Occipital lobe (tissue), 2 donors: ENCODE data around the gene SYK. TPM values are rescaled to one million over a fixed set of nuclear protein-coding genes. Genes with fewer than 3 reads are reported as not detected.
"Not testable (repeated sequence)": the region's sequence is repeated elsewhere in the genome, so short reads cannot be mapped to it uniquely, and the experiment has no call there.

Experiments used
- DNase-seq: peaks from one replicate; lab custom pipeline; 2025; lab: John Stamatoyannopoulos, UW
- total RNA-seq: library from RNA; depleted of rRNA; stranded (reverse); fragments of >200 nt; gene quantifications from one replicate; pipeline ENCODE4 v1.2.3, GENCODE V29; 2014

SYK gene
- total RNA-seq, 1 donor from 2014 or later: 1.9 TPM

DNA sequence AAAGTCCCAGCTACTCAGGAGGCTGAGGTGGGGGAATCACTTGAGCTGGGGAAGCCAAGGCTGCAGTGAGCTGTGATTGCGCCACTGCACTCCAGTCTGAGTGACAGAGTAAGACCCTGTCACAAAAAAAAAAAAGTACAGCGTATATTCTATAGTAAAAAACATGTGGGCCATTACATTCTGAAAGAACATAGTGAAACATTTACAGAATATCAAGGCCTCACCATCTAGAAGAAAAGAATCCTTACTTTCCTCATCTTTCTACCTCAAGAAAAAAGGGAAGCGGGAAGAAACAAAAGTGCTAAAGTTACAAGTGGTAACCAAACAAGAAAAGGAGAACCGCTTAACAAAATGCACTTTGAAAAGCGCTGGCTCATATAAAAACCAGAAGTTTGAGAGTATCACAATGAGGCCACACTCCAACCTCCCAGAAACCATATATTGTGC lies 5.7 kb upstream of the SYK start:
- no peak for DNase-seq

DNA sequence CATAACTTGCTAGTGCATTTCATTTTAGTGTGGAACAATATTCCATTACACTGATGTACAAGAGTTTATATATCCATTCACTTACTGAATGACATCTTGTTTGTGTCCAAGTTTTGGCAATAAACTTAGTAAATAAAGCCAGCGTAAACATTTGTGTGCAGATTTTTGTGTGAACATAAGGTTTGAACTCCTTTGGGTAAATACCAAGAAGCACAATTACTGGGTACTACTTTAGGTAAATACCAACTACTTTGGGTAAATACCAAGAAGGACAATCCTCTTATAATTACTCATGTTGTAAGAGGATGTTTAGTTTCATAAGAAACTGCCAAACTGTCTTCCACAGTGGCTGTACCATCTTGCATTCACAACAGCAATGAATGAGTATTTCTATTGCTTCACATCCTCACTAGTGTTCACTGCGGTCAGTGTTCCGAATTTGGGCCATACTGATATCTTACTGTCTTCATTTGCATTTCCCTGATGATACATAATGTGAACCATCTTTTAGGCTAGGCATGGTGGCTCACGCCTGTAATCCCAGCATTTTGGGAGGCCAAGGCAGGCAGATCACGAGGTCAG lies 2.3 kb upstream of the SYK start:
- DNase-seq: no peak

DNA sequence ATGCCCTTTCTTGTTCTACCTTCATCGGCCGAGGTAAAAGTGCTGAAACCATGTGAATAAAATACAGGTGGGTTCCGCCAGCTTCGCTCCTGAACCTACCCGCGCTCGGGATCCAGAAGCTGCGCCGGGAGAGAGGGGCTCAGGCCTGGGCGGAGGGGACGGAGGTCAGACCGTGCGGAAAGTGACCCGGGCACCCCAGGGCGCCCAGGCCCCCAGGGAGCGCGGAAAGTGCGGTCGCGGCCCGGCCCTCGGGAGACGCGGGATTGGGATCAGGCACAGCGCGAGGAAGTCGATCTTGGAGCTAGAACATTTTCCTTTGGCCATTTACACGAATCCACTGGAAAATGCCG lies 329 bp downstream of the SYK start:
- DNase-seq: no peak

DNA sequence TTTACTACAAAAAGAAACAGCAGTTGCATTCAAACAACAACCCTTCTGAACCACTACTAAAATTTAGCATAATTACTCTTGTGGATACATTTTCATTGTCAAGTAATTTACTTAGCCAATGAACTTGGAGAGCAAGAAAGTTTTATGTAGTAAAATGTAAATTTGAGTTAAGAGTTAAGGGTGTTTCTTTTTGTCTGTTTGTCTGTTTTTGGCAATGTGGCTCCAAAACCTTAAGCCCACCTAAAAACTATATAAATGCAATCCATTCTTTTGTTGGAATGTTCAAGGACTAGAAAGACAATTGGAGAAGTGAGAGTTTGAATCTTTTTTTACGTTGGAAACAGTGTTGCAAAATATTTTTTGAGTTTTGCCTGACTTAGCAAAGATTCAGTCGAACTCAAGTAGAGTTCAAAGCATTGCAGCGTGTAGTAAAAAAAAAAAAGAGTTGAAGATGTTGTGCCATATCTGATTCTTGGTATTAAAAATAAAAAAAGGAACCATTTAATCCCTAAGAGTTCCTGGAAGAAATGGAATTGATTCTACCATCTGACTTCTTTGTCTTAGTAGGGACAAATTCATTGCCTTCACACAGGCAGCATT lies 867 bp downstream of the SYK start:
- no peak for DNase-seq

DNA sequence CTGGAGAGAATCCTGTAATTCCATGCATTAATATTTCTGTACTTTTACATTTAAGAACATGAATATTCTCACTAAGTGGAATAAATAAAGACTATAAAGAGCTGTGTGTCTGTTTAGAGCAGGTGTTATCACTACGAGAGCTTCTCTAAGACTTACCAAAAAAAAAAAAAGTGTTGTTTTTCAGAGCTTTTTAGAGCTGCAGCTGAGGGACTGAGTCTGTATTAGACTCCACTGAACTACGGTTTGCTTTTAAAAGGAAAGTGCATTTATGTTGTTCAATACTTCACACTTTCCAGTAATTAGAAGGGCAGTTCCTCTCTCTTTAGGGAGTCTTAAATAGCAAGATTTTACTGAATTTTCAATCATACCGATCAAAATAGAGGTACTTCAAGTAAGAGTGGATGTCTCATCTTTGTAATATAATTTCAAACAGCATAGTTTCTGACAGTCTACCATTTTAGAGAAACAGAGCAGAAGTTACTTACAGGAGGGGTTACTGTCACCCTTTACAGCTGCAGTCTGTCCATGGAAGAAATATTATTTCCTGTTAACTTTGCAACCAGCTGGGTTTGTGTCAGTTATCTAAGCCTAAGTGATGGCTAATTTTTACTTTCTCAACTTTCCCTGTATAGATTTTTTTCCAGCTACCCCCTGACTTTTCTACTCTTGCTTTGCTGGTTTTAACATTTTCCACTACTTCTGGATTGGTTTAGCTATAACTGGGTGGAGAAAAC lies 2.4 kb downstream of the SYK start:
- no peak for DNase-seq

DNA sequence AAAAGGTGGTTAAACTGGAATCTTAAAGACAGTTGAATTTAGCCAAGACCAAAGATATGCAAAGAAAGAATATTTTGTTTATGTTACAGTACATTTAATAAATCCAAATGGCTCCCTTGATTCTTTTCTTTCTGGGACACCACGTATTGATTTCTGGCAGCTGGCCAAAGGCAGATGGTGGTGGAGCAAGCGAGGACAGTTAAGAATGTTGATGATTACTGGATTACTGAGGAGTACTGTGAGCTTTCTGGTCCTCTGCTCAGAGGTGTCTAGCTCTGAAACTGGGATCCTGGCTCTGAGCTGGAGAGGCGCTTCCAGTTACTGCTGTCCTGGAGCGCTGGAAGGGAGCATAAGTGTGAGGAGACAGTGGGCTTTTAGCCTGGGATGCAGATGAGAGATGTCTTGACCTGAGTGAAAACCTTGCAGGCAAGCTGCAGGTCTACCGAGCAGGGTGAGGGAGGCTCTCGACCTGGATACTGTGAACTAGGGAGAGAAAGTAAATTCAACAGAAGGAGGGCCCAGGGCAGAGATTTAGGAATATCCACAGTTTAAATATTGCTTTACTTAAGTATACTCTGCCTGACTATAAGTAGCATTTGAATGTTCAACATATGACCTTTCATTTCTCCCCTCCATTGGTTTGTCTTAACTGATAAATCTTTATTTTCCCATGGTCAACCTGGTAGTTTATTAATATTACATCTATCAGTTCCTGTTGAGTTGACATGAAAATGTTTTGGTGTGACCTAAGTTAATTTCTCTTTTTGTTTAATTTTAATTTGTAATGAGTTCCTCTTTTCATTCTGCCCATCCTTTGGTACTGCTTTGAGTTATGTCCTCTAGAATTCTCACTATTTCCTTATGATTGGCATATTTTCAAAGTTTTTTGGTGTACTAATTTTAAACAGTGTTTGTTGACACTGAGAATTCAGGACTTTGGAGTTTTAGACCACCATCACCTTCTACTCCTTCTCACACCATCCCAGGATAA lies 3.7 kb downstream of the SYK start:
- DNase-seq: no peak

DNA sequence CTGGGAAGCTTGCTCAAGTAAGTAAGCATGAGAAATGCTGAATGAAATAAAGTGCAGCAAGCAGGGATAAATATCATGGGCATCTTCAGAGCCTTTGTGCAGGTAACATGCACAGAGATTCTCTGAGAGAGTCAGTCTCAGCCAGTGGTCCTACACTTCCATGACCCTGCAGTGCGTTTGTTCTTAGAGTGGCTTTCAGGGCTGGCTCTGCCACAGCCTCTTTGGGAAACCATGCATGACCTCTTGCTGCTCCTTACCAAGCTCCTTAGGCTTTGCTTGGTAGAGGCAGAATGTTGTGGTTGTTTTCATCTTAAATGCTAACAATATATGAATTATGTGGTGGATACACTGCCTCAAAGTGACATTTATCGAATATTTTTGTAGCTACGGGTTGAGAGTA lies 5.4 kb downstream of the SYK start:
- DNase-seq: no peak

DNA sequence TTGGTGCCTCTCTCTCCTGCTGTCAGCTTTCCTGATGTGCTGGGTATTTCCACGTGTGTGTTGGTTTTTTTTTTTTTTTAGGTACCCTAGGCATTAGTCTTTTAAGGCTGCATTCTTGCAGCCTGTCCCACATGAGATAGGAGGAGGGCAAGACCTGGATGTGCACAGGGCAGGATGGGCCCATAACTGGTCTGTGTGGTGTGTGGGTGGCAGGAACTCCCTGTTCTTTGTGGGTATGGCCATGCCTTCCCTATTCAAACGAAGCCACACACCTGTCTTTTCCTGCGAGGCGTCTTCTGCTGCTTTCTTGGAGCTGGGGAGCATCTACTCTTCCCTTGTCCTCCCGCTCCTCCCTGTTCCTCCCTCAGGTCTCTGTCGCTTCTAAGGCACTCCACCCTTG lies 6.8 kb downstream of the SYK start:
- no peak for DNase-seq

DNA sequence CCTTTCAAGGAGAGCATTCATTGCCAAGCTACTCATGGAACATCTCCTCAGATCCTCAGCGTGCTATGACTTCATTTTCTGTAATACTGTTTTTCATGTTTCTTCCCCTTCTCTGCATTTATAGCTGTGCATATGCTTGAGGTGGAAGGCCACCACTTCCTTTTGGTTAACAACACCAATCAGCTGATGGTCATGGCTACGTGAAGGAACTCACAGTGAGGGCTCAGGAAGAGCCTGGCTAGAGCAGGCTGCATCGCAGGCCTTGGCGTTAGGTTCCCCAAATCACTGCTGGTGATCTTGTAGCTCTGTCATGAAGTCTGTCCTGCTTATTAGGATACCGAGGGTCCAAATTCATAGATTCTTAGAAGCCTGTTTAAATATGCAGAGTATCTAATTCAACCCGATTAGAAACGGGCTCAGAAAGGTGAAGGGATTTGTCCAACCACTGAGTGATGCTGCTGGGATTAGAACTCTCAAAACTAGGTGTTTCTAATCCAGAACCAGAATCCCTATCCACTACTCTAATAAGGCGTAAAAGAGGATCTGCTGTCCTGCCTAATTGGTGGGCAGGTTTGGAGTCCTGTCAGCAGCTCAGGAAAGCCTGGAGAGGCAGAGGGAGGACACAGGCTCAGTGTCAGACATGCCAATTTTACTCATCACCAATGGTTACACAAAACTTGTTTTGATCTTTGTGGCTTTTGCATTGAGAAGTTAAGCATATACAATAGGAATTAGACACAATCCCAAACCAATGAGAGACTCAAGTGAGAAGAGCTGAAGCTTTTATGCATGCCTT lies 7.5 kb downstream of the SYK start:
- no peak for DNase-seq

DNA sequence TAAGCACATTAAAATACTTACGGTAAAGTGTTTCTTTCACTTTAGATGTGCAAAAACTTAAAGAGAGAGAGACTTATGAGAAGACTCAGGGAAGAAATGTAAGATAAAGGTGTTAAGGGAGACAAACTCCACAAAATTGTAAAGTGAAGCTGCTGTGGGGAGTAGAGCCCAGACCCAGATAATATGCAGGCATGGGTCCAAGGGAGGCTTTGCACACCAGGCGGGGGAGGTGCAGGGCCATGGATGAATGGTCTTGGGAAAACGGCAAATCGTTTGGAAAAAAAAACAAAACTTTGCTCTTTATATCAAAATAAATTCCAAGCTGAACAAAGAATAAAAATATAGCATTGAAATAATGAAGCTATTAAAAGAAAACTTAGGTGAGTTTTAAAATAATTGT lies 9.1 kb downstream of the SYK start:
- no peak for DNase-seq

DNA sequence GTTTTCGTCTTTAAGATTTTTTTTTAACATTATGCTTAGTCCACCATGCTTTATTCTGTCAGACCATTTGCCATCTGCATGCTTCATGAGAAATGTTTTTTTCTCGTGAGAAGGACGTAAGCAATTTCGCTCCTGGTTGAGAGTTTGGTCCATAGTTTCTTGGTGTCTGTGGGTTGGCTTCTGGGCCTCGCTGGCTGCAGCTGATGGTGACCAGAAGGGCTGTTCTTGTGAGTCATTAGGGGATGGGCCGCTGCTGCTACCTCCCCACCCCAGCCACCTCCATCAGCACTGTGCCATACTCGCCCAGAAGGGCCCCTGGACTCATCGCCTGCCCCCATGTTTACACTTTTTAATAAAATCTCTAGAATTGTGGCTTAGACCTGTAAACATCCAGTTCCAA lies 11.4 kb downstream of the SYK start:
- DNase-seq: no peak

DNA sequence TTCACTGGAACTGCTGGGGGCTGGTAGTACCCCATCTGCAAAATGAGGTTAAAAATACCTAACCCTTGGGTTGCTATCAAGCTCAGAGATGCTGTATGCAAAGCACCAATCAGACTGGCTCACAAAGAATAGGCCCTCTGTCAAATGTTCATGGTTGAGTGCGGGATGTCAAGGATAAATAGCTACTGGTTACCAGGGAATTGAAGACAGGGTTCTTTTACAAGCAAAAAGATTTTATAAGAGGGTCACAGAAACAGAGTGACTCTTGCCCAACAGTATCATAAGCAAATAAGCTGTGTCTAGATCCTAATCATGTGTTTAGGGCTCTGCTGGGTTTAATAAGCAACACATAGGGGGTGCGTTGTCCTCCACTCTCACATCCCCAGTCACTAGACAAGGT lies 11.9 kb downstream of the SYK start:
- DNase-seq: no peak

DNA sequence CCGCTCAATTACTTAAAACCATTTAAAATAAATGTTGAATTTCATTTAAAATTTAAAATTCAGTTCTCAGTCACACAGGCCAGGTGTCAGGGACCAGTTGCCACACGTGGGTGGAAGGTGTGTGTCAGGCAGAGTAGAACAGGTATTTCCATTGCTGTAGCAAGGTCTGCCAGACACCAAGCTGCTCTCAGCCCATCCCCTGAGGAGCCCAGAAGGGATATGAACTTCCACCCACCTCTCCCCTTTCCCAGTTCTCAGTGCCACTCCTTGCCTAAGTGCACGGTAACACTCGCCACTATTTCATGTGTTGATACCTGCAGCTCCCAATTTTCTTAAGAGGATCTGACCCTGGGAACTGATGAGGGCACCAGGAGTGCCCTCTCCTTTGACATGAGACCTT lies 12.7 kb downstream of the SYK start:
- DNase-seq: no peak

DNA sequence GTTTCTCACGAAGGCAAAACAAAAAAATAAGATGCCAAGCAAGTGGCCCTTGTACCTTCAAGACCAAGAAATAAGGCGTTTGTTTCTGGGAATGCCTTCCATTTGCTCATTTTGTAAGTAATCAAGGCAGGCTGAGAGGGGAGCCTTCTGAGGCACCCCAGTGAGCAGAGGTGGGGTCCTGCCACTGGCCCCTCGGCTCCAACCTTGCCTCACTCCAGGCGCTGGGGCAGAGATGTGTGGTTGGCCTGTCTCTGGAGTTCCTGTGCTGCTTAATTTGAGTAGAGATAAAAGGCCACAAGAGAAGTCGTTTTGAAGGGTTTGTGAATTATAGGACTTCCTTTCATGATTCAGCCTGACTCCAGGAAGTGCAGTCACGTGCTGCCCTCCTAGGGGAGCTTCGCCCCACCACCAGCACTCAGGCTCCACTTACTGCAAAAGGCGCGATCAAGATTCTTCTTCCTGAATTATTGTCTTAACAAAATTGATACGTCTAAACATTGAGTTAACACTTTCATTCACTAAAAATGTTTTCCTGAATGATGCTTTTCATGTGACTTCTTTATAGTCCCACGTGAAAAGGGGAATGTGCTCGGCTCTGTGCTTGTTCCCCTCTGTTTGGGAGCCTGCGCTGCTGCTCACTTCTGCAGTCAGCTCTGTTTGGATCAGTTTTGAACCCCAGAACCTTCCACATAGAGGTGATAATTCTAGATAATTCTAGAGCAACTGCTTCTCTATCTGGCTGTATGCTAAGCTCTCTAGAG lies 13.7 kb downstream of the SYK start:
- DNase-seq: no peak

DNA sequence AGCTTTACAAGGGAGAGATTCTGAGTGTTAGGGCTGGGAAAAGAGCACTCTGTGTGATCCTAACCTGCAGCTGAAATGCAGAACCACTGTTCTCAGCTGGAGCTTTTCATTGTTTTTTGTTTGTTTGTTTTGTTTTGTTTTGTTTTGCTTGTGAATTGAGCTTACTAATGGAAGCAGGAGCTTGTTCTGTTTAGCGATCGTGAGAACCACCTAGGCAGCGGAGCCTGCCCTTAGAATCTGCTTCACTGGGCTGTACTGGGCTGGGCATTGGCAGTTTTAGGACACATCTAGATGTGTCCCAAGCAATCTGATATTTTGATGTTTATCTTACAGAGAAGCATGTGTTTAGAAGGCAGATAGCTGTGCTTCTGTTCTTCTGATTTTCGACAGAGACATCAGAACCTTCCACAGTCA lies 14.3 kb downstream of the SYK start:
- no peak for DNase-seq

DNA sequence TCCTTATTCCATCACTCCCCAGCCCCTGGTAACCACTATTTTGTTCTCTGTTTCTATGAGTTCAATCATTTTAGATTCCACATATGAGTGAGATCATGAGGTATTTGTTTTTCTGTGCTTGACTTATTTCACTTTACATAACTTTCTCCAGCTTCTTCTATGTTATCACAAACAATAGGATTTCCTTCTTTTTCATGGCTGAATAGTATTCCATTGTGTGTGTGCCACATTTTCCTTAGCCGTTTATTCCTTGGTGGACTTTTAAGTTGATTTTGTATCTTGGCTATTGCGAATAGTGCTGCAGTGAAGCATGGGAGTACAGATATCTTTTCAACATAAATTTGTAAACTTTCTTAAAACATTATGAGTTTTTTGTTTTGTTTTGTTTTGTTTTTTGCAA lies 15.1 kb downstream of the SYK start:
- DNase-seq: no peak

DNA sequence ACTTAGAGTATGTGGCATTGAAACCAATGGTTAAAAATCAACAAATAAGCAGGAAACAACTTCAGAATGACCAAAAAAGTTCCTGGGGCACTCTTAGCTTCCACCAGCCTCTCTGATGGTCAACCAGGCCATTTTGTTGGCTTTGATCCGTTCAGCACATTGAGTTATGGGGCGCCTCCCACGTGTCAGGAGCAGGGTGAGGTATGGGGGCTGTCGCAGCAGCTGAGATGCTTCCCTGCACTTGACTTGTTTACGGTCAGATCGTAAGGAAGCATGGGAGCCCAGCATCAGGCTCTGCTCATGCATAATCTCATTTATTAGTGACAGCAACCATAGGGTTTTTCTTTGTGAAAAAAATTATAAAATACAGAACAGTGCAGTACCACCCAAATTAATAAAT lies 16.7 kb downstream of the SYK start:
- DNase-seq: no peak

DNA sequence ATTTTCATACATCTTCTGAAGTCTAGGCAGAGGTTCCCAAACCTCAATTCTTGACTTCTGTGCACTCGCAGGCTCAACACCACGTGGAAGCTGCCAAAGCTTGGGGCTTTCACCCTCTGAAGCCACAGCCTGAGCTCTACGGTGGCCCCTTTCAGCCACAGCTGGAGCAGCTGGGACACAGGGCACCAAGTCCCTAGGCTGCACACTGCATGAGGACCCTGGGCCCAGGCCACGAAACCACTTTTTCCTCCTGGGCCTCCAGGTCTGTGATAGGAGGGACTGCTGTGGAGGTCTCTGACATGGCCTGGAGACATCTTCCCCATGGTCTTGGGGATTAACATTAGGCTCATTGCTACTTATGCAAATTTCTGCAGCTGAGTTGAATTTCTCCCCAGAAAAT lies 18.8 kb downstream of the SYK start:
- DNase-seq: not testable (repeated sequence)

DNA sequence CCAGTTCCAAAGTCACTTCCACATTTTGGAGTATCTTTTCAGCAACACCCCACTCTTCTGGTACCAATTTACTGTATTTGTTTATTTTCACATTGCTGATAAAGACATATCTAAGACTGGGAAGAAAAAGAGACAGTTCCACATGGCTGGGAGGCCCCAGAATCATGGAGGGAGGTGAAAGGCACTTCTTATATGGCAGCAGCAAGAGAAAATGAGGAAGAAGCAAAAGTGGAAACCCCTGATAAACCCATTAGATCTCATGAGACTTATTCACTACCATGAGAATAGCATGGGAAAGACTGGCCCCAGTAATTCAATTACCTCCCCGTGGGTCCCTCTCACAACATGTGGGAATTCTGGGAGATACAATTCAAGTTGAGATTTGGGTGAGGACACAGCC lies 19.6 kb downstream of the SYK start:
- not testable (repeated sequence) for DNase-seq

DNA sequence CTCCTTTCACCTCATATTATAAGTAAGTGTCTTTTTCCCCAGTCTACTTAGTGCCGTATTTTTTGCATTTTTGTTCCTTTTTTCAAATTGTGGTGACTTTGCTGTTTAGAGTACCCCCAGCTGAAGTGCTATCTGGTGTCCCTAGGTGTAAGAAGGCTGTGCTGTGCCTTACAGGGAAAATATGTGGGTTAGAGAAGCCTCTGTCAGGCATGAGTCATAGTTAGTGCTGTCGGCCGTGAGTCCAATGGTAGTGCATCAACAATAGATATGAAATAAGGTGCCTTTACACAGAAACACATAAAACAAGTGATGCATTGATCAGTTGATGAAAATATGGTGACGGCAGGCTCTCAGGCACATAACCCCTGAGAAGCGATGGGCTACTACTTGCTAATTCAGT lies 20.1 kb downstream of the SYK start:
- no peak for DNase-seq
